Testis (tissue), 3 donors: ENCODE data around the gene ZIM2. TPM values are rescaled to one million over a fixed set of nuclear protein-coding genes. Genes with fewer than 3 reads are reported as not detected.

Experiments
- DNase-seq: peaks from one replicate; pipeline ENCODE4 v3.0.0-alpha.2; 2019
- H3K27ac ChIP-seq, 2 donors: fragments of 200-600 bp; sonication (generic); one replicate each; pipeline ENCODE4 v1.5.1; 2019
- H3K27me3 ChIP-seq: fragments of 200-600 bp; sonication (generic); one replicate; pipeline ENCODE4 v1.5.1; 2019
- H3K36me3 ChIP-seq: fragments of 200-600 bp; sonication (generic); one replicate; pipeline ENCODE4 v1.5.1; 2017; ENCODE audit warnings: low read depth; ENCODE audit errors: missing control alignments
- H3K4me1 ChIP-seq: fragments of 200-600 bp; sonication (generic); one replicate; pipeline ENCODE4 v1.5.1; 2019
- H3K4me3 ChIP-seq, 2 donors: fragments of 200-600 bp; sonication (generic); one replicate each; pipeline ENCODE4 v1.5.1; 2017 to 2019
- H3K9me3 ChIP-seq: fragments of 200-600 bp; sonication (generic); one replicate; pipeline ENCODE4 v1.5.1; 2017
- POLR2A ChIP-seq: fragments of 450-650 bp; IDR thresholded peaks from one replicate; pipeline ENCODE4 v1.6.1; 2017; ENCODE audit warnings: antibody characterized with exemption, mild to moderate bottlenecking, moderate library complexity
- WGBS, 2 donors: methylation state at CpG; one replicate each; pipeline ENCODE4 v1.1.5; 2018; 5-methylcytosine and 5-hydroxymethylcytosine counted together
- intact Hi-C: fragments of 100-400 bp; cut with DNase I; formaldehyde crosslinking; loops from one replicate; pipeline ENCODE4 v1.15.1; 2023; ENCODE audit warnings: low total_unique reads
- polyA plus RNA-seq: library from polyadenylated mRNA; stranded (reverse); fragments of 350-450 nt; fragmentation: Illumina TruSeq; extraction: RNeasy Lipid Tissue Mini Kit (QIAGEN cat#74804); gene quantifications from one replicate; pipeline ENCODE4 v1.2.3, GENCODE V29; 2014; ENCODE audit warnings: low read depth, low replicate concordance; ENCODE audit not compliant: insufficient read depth
- total RNA-seq, 2 donors: library from RNA; depleted of rRNA; stranded (reverse); fragments of >200 nt; gene quantifications; one replicate each; pipeline ENCODE4 v1.2.3, GENCODE V29; 2016
- TF ChIP-seq, protein P1 (sequence below), 3 experiments: fragments of 450-650 bp in 2 of 3; fragments of 200-600 bp in 1 of 3; sonication (generic) in 1 of 3; IDR thresholded peaks; one replicate each; pipeline ENCODE4 v1.5.1; 2016 to 2019; ENCODE audit warnings: antibody characterized with exemption in 3 of 3, mild to moderate bottlenecking in 2 of 3, moderate library complexity in 1 of 3

The ZIM2 gene
- total and polyA plus RNA-seq, 3 donors from 2014 or later: 9.7 to 18.3 (median 12.9) TPM

- Histone ChIP-seq H3K4me3 (no peak overlapping the region), H3K9me3 (no peaks in the 10 kb centered on the region), H3K27me3 (no peaks in the 10 kb centered on the region), H3K4me1 (no peaks in the 10 kb centered on the region), H3K36me3 (no peaks in the 10 kb centered on the region), H3K27ac (no peak overlapping the region)
- TF ChIP-seq, protein P1, sequence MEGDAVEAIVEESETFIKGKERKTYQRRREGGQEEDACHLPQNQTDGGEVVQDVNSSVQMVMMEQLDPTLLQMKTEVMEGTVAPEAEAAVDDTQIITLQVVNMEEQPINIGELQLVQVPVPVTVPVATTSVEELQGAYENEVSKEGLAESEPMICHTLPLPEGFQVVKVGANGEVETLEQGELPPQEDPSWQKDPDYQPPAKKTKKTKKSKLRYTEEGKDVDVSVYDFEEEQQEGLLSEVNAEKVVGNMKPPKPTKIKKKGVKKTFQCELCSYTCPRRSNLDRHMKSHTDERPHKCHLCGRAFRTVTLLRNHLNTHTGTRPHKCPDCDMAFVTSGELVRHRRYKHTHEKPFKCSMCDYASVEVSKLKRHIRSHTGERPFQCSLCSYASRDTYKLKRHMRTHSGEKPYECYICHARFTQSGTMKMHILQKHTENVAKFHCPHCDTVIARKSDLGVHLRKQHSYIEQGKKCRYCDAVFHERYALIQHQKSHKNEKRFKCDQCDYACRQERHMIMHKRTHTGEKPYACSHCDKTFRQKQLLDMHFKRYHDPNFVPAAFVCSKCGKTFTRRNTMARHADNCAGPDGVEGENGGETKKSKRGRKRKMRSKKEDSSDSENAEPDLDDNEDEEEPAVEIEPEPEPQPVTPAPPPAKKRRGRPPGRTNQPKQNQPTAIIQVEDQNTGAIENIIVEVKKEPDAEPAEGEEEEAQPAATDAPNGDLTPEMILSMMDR (IDR thresholded peaks at IDR 0.05): no peak
- TF ChIP-seq POLR2A: no peak
- DNase-seq: no peak
- 90 to 98% methylated on average over 1 of the region's 1 CpG for WGBS, 2 donors
- intact Hi-C loops: no loop called here
Observed at GRCh38 chr19:56810260-56810659, 30.3 kb downstream of the ZIM2 start.

DNA sequence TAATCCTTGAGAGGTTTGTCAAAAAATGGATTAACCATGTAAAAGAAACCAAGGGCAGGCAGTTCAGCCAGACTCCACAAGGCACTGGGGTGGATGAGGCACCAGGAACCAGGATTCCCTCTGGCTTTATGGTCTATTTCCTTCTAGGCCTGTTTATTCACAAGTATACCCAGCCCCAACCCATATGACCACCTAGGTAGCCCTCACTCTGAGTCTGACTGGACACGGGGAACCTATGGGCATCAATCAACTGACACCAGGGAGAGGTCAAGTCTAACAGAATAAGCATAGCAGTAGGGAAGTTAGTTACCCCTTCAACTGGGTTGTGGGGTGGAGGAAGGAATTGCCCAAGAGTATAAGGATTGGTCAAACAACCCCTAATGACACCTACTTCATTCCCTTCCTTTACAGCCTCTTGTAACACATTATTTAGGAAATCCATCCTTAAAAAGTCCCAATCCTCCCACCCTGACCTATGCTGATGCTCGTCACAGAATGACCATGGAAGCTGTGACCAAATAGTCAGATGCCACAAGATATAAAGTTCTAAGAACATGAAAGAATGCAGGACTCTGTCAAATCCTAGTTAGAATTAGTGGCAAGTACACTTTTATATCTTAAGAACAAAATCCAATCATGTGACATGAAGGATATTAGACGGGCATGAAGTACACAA is 31.7 kb downstream of the ZIM2 start:
- Histone ChIP-seq H3K9me3 (no peaks in the 10 kb centered on the region), H3K36me3 (no peaks in the 10 kb centered on the region), H3K27ac (no peak overlapping the region), H3K4me1 (no peaks in the 10 kb centered on the region), H3K4me3 (no peak overlapping the region), H3K27me3 (no peaks in the 10 kb centered on the region)
- TF ChIP-seq, protein P1 (IDR thresholded peaks at IDR 0.05): no peak
- no peak for TF ChIP-seq POLR2A
- intact Hi-C loops: no loop called here
- DNase-seq: no peak
- WGBS, 2 donors: 90 to 95% methylated on average over 3 of the region's 3 CpGs

GRCh38 chr19:56806639-56807038 is 33.9 kb downstream of the ZIM2 start:
- intact Hi-C loops: no loop called here
- H3K27me3 ChIP-seq: no peaks in the 10 kb centered on the region

GRCh38 chr19:56778351-56778750 is 62.2 kb downstream of the ZIM2 start:
- Histone ChIP-seq H3K27me3 (no peaks in the 10 kb centered on the region), H3K36me3 (no peaks in the 10 kb centered on the region), H3K4me3 (no peak overlapping the region), H3K4me1 (no peaks in the 10 kb centered on the region), H3K9me3 (no peaks in the 10 kb centered on the region), H3K27ac (no peak overlapping the region)
- WGBS, 2 donors: 72 to 80% methylated on average over 4 of the region's 4 CpGs
- no peak for DNase-seq
- no peak for TF ChIP-seq POLR2A
- TF ChIP-seq, protein P1 (IDR thresholded peaks at IDR 0.05): no peak
- intact Hi-C loops: no loop called here

More at GRCh38 chr19:56806639-56807038, 33.9 kb downstream of the ZIM2 start:
- Histone ChIP-seq H3K36me3 (no peaks in the 10 kb centered on the region), H3K4me1 (no peaks in the 10 kb centered on the region), H3K4me3 (no peak overlapping the region), H3K9me3 (no peaks in the 10 kb centered on the region), H3K27ac (no peak overlapping the region)
- DNase-seq: no peak
- TF ChIP-seq, protein P1 (IDR thresholded peaks at IDR 0.05): no peak
- no peak for TF ChIP-seq POLR2A

GRCh38 chr19:56769650-56770049 is 70.9 kb downstream of the ZIM2 start:
- Histone ChIP-seq H3K36me3 (no peaks in the 10 kb centered on the region), H3K27ac (no peak overlapping the region), H3K27me3 (no peaks in the 10 kb centered on the region), H3K4me1 (peaks cover 4% of the 10 kb centered on the region), H3K4me3 (no peak overlapping the region), H3K9me3 (no peaks in the 10 kb centered on the region)
- DNase-seq: no peak
- no peak for TF ChIP-seq POLR2A
- TF ChIP-seq, protein P1 (IDR thresholded peaks at IDR 0.05): no peak
- intact Hi-C loops: no loop called here
- WGBS, 2 donors: 95 to 100% methylated on average over 4 of the region's 4 CpGs
